HG03565 (cell line): ENCODE measurements around the gene ASXL1.
"Not testable (repeated sequence)": the region's sequence is repeated elsewhere in the genome, so short reads cannot be mapped to it uniquely, and the experiment has no call there.

Source experiments
- ATAC-seq: cut with Tn5 transposase; IDR thresholded peaks from one replicate; pipeline ENCODE4 v1.9.1; 2021; ENCODE audit warnings: mild to moderate bottlenecking, moderate library complexity; ENCODE audit not compliant: unreplicated experiment

Gene ASXL1

DNA sequence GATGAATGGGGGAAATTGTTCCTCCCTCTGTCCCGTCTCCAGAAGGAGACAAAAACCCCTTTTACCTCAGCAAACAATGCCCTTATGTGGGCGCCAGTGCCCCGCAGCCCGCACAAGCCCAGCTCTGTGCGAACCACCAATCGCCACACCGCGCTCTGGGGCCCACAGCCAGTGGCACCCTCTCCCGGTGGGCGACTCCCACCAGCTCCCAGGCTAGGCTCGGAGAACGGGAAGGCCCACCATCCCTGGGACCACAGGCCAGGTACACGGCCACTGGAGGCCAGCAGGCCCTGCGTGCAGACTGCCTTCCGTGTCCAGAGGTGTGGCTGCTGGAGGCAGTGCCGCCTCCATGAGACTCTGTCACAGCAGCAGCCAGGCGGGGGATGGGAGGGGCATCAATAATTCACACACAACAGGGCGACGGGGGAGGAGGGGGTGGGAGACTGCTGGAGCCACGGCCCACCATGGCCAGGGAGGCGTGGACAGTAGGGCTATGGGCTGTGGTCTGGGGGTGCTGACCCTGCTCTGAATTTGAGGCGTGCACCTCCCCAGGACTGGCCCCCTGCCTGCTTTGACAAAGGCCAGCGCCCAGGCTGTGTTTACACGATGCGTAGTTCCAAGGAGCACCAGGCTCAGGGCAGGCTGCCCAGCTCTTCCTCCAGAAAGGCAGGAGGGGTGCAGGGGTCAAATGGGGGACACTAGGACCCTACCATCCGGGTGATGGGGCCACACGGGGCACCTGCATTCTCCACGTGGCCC, 105.7 kb downstream of the ASXL1 start:
- no peak for ATAC-seq

DNA sequence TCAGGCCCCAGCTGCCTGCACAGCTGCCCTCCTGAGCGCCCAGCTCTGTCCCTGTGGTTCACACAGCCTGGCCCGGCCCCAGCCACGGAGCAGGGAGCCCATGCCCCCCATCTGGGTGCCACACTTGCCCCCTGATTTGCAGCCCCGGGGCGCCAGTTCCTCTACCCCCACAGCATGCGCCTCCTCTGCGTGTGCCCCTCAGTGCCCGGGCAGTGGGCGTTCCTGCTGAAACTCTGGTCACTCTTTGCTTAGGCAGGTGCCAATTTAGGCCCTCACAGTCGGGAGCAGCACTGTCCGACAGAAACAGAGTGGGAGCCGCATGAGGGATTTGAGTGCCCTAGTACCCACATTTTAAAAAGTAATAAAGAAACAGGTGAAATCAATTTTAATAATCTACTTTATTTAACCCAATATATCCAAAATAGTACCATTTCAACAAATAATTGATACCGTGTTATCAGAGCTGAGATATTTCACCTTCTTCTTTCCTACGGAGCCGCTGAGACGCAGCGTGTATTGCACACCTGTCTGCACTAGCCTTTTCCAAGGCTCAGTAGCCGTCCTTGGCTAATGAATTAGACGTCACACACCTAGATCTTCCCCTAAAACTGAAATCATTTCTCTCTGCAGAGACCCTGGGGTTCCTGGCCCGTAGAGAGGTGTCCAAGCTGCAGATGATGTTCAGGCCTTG, 106.4 kb downstream of the ASXL1 start:
- ATAC-seq: no peak

DNA sequence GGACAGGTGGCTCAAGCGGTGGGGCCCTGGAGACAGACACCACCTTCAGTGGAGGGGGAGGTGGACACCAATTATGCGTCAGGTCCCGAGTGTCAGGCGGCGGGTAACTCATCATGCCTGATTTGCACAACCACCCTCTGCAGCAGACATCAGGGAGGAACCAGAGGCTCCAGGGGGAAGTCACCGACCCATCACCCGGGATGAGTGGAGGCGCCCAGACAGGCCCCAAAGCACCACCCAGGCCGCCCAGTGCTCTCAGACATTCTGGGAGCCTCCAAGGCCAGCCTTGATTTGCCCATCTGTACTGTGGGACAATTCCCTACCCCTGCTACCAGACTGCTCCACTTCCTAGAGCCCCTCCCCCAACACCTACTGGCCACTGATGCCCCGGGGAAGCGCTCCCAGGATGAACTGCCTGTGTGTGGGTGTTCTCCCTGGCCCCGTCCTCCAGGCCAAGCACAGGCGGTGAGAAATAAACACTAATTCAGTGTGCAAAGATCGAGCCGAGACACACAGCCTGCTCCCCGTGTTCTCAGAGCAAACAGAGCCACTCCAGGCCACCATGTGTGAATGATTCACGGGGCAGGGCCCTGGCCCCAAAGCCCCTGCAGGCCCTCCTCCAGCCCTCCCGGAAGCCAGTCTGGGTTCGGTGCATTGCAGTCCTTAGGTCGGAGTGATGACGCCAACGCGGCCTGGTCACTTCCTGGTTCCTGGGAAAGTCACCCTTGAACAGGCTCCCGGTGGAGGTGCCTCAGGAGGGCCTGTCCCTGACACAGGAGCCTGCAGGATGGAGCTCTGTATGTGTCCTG, 107.2 kb downstream of the ASXL1 start:
- no peak for ATAC-seq

DNA sequence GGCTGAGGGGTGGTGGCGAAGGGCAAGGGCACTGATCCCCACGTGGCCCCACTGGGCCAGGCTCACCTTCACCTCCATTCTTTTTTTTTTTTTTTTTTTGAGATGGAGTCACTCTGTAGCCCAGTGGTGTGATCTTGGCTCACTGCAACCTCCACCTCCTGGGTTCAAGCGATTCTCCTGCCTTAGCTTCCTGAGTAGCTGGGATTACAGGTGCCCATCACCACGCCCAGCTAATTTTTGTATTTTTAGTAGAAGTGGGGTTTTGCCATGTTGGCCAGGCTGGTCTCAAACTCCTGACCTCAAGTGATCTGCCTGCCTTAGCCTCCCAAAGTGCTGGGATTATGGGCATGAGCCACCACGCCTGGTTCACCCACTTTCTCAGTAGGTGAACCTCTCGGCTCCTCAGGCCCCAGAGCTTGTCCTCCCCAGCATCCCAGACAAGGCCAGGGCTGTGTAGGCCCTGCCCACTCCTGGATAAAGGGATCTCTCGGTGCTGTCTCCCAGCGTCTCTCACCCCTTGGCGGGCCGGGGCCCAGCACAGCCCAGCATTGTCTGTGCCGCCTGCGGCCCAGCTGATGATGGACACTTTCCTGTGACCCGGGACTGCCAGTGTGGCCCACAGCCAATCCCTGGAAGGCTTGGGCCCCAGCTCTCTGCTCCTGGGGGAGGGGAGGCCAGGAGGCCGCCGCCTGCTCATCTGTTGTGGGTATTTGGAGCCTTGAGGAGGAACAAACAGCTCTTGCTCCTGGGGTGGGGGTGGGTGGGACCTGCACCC, 108.0 kb downstream of the ASXL1 start:
- ATAC-seq: not testable (repeated sequence)

DNA sequence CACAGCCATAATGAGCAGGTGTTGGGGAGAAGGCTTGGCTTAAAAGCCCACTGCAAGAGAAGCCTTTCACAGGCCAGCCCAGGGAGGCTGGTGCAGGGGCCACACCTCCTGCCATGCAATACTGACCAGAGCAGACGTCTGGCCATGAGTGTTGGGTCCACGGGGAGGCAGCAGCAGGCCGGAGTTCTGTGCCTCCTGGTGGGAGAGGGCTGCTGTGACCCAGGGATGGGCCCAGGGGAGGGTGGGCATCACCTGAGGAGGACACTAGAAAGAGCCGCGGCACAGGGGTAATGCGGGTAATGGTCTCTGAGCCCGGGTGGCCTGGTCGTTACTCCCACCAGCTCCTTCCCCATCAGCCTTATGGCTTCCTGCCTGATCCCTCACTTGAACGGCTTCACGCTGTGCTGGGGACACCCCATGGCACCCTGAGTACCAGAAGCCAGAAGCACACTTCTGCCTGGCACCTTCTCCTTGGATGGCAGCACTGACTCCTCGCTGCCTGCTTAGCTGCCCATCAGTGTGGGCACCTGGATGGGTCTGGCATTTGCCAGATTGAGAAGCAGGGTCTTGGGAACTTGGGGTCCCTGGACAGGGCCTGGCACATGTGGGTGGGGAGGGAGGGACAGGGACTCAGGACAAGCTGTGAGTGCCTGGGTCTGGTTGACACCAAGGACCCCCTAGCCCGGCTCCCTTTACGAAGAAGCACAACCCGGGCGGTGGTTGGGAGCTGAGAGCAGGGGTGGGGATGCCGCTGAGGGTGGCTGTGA, 108.8 kb downstream of the ASXL1 start:
- no peak for ATAC-seq

DNA sequence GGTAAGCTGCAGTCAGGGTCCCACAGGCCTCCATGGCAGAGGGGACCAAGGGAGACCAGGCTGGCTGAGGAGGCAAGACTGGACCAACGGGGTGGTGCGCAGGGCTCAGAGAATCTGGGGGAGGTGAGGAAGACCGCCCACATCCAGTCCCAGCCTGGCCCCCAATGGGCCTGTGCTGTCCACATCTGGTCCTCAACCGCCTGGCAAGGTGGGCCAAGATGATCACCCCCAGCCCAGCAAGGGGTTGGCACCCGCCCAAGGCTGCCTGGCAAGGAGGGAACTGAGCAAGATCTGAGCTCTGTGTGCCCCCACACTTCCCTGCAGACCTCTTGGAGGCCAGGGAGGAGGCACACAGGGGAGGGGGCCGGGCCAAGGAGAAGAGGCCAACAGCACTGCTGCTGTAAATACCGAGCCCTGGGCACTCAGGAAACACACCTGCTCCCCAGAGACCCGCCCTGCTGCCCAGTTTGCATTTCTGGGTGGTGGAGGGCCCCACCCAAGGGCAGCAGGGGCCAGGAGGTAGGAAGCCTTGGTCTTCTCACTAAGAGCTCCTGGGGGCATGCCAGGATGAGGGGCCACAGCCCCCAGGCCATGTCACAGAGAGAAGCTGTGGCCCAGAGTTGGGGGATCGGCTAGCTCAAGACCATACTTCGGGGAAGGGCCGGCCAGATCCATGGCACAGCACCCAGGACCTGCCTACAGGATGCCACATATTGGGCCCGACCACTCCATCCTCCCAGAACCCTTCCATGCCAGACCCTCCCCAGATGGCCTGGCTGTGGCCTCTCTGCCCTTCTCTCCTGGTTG, 109.6 kb downstream of the ASXL1 start:
- no peak for ATAC-seq

DNA sequence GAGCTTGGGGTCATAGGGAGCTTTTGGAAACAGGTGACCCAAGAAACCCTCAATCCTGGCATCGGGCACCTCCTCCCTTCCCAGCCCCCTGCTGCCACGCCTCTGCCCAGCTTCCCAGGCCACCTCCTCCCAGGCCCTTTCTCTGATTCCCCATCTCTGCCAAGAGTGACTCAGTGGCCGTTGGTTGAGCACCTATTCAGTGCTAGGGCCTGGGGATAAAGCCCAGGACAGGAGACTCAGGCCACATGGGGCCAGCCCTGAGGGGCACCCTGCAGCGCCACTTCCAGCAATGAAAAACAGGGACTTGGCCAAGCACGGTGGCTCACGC, 110.1 kb downstream of the ASXL1 start:
- ATAC-seq: no peak

DNA sequence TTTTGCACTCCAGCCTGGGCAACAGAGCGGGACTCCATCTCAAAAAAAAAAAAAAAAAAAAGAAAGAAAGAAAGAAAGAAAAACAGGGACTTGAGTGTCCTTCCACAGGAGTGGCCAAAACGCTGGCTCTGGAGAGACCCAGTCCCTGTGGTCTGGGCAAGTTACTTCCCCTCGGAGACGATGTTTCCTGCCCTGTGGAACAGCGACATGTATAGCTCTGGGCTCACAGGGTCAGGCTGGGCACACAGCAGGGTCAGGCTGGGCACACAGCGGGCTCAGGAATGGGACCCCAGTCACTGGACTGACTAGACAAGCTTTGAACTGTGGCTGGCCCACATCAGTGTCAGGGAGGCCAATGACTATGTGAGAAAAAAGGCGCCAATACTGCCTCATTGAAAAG, 110.7 kb downstream of the ASXL1 start:
- ATAC-seq: no peak

DNA sequence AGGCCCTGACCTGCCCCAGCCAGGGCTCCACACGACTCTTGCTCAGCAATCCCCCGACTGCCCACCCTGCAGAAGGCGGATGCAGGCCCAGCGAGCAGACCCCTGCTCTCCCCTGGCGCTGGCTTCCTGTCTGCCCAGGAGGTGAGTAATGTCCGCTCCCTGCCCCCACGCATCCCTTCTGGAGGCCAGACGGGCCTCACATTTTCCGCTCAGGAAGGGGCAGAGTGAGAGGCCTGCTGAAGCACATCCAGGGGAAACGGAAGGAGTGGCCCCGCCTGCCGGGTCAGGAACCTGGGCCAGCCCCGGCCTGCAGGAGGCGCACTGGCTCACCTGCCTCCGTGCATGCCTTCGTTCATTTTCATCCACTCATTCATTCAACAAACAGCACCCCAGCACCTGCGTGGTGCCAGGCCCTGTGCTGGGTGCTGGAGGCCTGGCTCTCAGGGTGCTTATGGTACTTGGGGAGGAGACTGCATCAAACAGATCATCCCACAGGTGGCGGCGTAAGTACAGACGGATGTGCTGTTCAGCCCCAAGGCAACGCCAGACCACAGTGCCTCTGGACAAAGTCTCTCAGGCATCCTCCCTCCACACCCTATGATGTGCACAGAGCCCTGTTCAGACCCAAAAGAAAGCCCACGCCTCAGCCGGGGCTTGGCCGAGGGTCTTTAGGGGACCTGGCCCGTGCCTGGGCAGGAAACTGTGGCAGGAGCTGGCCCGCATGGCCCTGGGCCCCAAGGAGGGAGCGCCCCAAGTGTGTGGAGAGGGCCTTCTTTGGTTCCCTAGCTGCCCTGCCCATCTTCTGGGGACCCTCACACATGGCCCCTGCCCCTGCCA, 112.1 kb downstream of the ASXL1 start:
- ATAC-seq: no peak

DNA sequence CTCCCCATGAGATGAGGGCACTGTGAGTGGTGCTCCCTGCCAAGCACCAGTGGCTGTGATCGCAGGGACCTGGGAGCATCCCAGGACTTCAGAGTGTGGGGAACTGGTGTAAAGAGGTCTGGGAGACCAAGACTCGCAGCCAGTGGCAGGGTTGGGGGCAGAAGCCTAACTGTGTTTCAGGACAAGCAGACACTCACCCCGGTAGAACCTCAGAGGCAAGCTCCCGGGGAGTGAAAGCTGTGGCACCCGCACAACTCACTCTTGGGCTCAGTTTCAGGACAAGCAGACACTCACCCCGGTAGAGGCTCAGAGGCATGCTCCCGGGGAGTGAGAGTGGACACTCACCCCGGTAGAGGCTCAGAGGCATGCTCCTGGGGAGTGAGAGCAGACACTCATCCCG, 112.8 kb downstream of the ASXL1 start:
- ATAC-seq: no peak

DNA sequence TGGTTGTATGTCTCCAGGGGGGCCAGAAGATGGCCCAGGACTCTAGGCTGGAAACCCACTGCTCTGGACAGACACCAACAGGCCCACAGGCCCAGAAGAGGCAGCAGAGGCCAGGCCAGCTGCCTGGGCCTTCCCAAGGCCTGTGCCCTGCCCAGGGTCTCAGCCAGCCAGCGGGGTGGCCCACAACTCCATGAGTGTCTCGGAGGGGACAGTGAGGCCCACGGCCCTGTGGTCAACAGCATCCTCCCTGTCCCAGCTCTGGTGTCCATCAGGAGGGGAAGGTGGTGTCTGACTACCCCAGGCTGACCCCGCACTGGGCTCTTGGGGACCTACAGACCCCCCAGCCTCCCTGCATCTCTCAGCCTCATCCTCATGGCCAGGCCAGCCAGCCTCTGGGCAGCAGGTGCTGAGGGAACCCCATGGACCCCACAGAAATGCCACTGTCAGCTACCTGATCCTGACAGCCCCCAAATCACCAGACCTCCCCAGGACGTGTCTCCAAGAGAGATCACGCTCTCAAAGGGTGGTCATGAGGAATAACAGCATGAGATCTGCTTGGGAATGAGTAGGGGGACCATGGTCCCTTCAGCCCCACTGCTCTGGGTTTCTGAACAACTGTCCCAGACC, 114.6 kb downstream of the ASXL1 start:
- ATAC-seq: no peak

DNA sequence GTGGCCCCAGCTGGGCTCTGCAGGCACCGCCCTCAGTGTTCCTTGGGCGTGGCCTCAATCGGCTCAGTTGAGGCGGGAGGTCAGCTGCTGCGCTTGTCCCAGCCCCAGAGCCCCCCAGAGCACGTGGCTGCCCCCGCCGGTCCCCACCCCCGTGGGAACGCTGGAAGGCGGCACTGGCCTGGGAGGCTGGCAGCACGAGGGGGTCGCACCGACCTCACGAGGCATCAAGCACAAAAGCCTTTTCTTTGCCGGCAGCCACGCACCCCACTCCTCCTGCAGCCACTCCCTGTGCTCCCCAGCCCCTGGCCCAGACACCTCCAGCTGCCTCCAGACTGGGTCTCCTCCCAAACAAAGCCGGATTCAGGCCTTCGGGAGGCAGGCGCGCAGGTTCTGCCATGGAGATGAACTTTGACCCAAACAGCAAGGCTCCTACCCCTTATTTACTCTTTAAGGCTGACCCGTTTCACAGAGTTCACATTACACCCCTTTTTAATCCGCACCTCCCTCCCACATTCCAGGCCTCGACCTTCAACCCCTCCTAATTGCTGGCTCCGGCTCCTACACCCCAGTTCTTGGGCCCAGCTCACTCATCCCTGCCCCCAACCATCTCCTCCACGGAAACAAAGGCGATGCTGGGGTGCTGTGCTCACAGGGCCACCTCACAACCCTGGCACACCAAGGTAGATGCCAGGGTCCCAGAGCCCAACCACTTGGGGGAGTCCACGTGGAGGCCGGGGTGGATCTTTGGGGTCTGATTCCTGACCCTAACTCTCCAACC, 115.3 kb downstream of the ASXL1 start:
- no peak for ATAC-seq

DNA sequence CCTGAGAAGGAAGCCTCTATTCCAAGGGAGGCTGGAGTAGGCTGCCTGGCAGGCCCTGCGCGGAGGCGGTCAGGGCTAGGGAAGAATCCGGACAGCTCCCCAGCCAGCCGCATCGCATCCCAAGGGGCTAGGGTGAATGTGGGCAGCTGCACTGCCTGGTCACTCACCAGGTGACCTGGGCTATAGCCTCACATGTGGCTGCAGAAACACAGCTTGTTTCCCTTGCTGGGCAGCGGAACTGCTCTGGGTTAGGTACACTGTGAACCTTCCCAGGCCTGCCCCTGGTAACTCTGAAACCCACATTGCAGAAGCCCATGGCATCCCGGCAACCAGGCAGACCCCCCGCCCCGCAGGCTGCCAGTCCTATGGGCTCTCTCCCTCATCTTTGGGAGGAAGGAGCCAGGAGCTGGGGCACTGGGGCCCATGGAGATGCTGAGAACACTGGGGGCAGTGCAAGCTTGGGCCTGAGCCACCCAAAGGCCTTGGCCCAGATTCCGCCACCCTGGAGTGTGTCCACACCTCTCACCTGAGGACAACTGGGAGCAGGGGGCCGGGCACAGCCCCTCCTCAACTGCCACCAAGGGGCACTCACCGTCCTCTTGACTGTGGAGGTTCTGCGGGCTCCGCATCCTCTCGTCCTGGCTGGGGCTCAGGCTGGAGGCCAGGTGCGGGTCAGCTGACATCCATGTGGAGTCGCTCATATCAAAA, 116.0 kb downstream of the ASXL1 start:
- ATAC-seq: no peak

DNA sequence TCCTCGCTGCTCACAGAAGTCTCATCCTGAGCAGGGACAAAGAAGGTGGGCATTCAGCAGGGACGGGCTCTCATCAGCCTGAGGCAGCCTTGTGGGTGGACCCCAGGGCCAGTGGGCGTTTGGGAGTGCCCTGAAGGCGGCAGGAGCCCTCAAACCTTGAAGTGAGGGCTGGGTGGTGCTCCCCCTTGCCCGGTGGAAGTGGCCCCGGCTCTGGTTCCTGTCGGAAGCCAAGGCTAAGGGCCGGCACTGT, 116.5 kb downstream of the ASXL1 start:
- ATAC-seq: no peak

DNA sequence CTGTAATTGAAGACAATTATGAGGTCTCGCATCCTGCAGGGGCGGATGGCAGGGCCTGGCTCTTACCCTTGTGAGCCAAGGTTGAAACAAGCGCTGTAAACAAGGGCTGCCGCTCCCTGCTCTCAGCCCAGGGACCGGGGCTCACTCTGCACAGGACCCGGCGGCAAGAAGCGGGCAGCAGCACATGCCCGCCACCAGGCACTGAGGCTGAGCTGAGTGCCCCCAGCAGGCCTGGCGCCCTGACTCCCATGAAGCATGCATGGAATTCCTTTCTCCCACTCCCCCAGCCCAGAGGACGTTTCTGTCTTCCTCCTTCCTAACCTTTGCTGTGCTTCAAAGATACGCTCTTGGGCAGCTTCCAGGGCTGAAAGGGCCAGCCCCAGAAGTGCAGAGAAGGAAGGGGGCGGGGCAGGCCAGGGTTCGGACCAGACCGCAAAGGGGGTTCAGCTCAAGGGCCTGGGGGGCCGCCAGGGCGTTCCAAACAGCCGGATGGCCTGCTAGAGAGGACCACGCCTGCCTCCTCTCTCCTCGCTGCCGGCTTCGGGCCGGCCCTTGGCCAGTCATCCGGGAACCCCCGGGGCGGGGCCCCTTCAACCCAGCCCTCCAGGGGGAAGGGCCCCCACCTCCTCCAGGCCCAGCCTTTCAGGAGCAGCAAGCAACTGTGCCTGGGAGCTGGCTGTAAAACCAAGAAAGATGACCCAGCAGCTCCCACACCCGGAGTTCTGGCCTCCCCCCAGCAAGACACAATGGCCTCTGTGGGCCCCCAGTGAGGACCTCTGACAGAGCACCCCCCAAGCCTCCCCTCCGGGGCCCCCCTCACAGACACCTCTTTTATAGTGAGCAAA, 117.1 kb downstream of the ASXL1 start:
- no peak for ATAC-seq
